Right lobe of liver (tissue), 4 donors: ENCODE results near the gene CCDC6.
"Not testable (repeated sequence)": the region's sequence is repeated elsewhere in the genome, so short reads cannot be mapped to it uniquely, and the experiment has no call there.

Experiments
- CTCF ChIP-seq, 4 donors: fragments of 200-600 bp in 3 of 4; fragments of 450-650 bp in 1 of 4; IDR thresholded peaks; one replicate each; pipeline versions ENCODE4 v1.5.1 to v1.8.0; 2016 to 2022; ENCODE audit warnings: antibody characterized with exemption in 4 of 4, mild to moderate bottlenecking in 2 of 4
- POLR2A ChIP-seq: fragments of 450-650 bp; IDR thresholded peaks from one replicate; pipeline ENCODE4 v1.6.1; 2017; ENCODE audit warnings: antibody characterized with exemption, mild to moderate bottlenecking
- donor health status: DM: no; HTN: no; CAD: no.
- donor health status: DM: no; HTN: no; CAD: no.
- donor health status: DM: no; HTN: yes; CAD: no.

GRCh38 chr10:59788914-59789313 lies 117.4 kb downstream of the CCDC6 start:
- TF ChIP-seq CTCF (IDR thresholded peaks at IDR 0.05); POLR2A: not testable (repeated sequence)
